ENCODE results near the gene HOXA6. TPM values are rescaled to one million over a fixed set of nuclear protein-coding genes. Genes with fewer than 3 reads are reported as not detected.

The HOXA6 gene
- total and polyA plus RNA-seq, 2 of the 4 experiments (the other 2 are of a cell fraction) = 1.4 to 1.8 TPM

- no peak for TF ChIP-seq RFX5 (IDR thresholded peaks at IDR 0.05; ENCODE audit: low read depth, low read length)
These were observed 46.8 kb downstream of the HOXA6 start (continued) for GRCh38 chr7:27100694-27101170.

DNA sequence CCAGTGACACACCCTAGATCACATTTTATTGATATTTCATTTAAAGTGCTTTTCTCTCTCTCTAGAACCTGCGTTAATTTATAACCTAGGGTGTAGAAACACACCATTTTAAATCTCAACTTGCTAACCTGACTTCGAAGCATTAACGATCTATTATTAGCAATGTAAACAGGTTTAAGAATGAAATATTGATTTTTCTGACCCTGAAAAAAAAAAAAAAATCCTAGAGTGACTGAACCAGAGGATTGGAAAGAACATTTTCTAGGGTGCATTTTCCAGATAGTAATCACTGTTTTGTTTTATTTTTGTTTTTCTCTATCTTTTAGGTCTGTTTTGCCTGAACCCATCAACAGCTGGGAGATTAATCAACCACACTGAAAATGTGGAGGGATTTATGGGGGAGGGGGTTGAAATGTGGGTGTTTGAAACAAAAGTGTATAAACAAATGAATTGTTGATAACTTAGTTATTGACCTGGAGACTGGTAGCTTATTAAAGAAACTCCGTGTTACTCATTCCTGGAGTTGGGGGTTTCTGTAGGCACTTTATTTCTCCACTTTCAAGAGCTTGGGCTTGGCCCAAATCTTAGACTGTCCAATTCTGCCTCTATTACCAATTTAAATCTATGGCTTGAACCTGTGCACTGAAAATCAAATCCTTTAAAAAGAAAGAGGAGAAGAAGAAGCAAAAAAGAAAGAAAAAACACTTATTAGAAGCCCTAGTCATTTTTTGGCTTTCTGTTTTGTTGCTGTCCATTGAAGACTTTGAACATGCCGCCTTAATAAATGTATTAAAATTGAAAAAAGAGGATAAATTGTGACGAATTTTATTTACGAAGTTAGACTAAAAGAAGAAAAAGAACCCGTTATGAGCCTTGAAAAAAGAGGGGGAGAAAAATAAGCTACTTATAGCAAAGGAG lies 47.9 kb downstream of the HOXA6 start:
- Histone ChIP-seq H2BK20ac (ENCODE audit: low read depth, low read length) (0 out of 2 replicates have a peak overlapping the region, but pooled peaks have one; percentile 38), H3K9me3 (ENCODE audit: control insufficient read depth, insufficient read depth, low read length) (no peaks in the 10 kb centered on the region), H4K5ac (ENCODE audit: low read depth, low read length) (peak overlapping the region; percentile 89; the same call in 1 of the 2 replicates), H3K18ac (ENCODE audit: low read depth, low read length) (peak overlapping the region; percentile 76), H2BK15ac (ENCODE audit: low read depth, low read length) (no peak overlapping the region; the same call in 2 of the 3 replicates), H3K27ac (ENCODE audit: insufficient read depth, low read length) (peak overlapping the region; percentile 98; the same call in 1 of the 2 replicates), H2AK5ac (ENCODE audit: low read depth, low read length) (peak overlapping the region; percentile 72; the same call in 1 of the 2 replicates), H4K8ac (ENCODE audit: low read depth in 2 of 2, low read length in 2 of 2) (peak overlapping the region; percentile 24 to 65; a peak in 3 of 4 replicates), H2AK9ac (replicated peaks; ENCODE audit: low read depth, low read length, poor library complexity) (no peak overlapping the region), H2BK5ac (ENCODE audit: low read depth, low read length, poor library complexity, severe bottlenecking) (peak overlapping the region; percentile 91), H4K20me1 (ENCODE audit: insufficient read depth, low read length) (peaks cover 13% of the 10 kb centered on the region), H3K79me1 (ENCODE audit: low read depth in 1 of 2, low read length in 2 of 2) (peaks cover 9 to 34% of the 10 kb centered on the region in 2 experiments; a peak in 3 of 4 replicates), H3K27me3 (ENCODE audit: control insufficient read depth, insufficient read depth, low read length) (no peaks in the 10 kb centered on the region), H2AFZ (replicated peaks; ENCODE audit: low read length, poor library complexity) (no peak overlapping the region), H3K14ac (replicated peaks; ENCODE audit: low read depth, low read length) (peak overlapping the region; percentile 90), H2BK120ac (ENCODE audit: low read depth, low read length) (peak overlapping the region; percentile 68), H3K4me2 (ENCODE audit: low read depth, low read length) (peak overlapping the region; percentile 80), H3K9me1 (ENCODE audit: insufficient read depth, low read length) (no peaks in the 10 kb centered on the region), H4K91ac (ENCODE audit: insufficient read depth, low read depth, low read length) (peak overlapping the region; percentile 88), H3K9ac (ENCODE audit: low read depth, low read length) (peak overlapping the region; percentile 99), H3K4me1 (ENCODE audit: control insufficient read depth, insufficient read depth, low read length) (peaks cover 23% of the 10 kb centered on the region), H3K56ac (ENCODE audit: extremely low read depth, insufficient read depth, low read length) (peak overlapping the region; percentile 55; the same call in 1 of the 2 replicates), H3K4me3 (ENCODE audit: insufficient read depth, low read depth, low read length) (peak overlapping the region; percentile 92), H3K23ac (ENCODE audit: low read depth, low read length) (peak overlapping the region; percentile 94), H3K4ac (ENCODE audit: low read depth, low read length) (peak overlapping the region; percentile 79), H3K36me3 (ENCODE audit: control insufficient read depth, insufficient read depth, low read length) (peaks cover 10% of the 10 kb centered on the region)
- no peak for ATAC-seq (ENCODE audit: low read depth)
- ChIA-PET POLR2A (ENCODE audit: unreplicated experiment) (interaction anchor here (1.3 to 1.6 kb wide), 3 partner anchors 9 to 16 kb away, joined by 3 to 14 read pairs (median 3); no protein-coding TSS in a partner anchor), CTCF (interaction anchor here (0.5 to 1.6 kb wide), 5 partner anchors 31 to 412 kb away, joined by 3 to 4 read pairs (median 3); partner anchors contain the start of gene HOXA4)
- no TSS peak for BruUV-seq (replicated peaks)
- intact Hi-C loops (cut with micrococcal nuclease) = loop anchor here (2.0 kb wide), 2 partner anchors 15 to 23 kb away; no protein-coding TSS in a partner anchor
- peak; percentile 46 for DNase-seq
- dilution Hi-C loops (cut with HindIII; ENCODE audit: low sequenced_read_pairs, unreplicated experiment) = no loop called here
- WGBS, 2 experiments (ENCODE audit: extremely low coverage in 2 of 2, insufficient read length in 1 of 2) = no CpG with 5 or more reads among the region's 8 CpGs
- in situ Hi-C loops (cut with MboI; ENCODE audit: low sequenced_read_pairs) = loop anchor here (5.0 to 10.0 kb wide), 4 partner anchors 43 to 1237 kb away; partner anchors contain the start of gene HOXA5
- no peak for TF ChIP-seq NFE2L2 (IDR thresholded peaks at IDR 0.05; ENCODE audit: low read depth, low read length)
- TF ChIP-seq RFX5 (IDR thresholded peaks at IDR 0.05; ENCODE audit: low read depth, low read length) = no peak
- TF ChIP-seq MXI1 (IDR thresholded peaks at IDR 0.05; ENCODE audit: borderline replicate concordance, low read depth, low read length) = no peak
- TF ChIP-seq RCOR1 (IDR thresholded peaks at IDR 0.05; ENCODE audit: insufficient replicate concordance, low read length) = no peak
- TF ChIP-seq BHLHE40 (IDR thresholded peaks at IDR 0.05; ENCODE audit: low read depth, low read length) = no peak
- TF ChIP-seq CEBPB (IDR thresholded peaks at IDR 0.05; ENCODE audit: low read depth, low read length) = no peak
- TF ChIP-seq CHD1 (IDR thresholded peaks at IDR 0.05; ENCODE audit: low read depth, low read length) = no peak; the same call in 1 of the 2 replicates
- TF ChIP-seq ELK1 (IDR thresholded peaks at IDR 0.05; ENCODE audit: borderline replicate concordance, low read depth, low read length) = no peak
- no peak for TF ChIP-seq FOS (IDR thresholded peaks at IDR 0.05; ENCODE audit: low read depth, low read length)
- TF ChIP-seq, protein P1, sequence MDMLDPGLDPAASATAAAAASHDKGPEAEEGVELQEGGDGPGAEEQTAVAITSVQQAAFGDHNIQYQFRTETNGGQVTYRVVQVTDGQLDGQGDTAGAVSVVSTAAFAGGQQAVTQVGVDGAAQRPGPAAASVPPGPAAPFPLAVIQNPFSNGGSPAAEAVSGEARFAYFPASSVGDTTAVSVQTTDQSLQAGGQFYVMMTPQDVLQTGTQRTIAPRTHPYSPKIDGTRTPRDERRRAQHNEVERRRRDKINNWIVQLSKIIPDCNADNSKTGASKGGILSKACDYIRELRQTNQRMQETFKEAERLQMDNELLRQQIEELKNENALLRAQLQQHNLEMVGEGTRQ (IDR thresholded peaks at IDR 0.05; ENCODE audit: low read depth, low read length) = no peak
- TF ChIP-seq MAZ (IDR thresholded peaks at IDR 0.05; ENCODE audit: borderline replicate concordance, low read depth, low read length) = no peak
- no peak for TF ChIP-seq SMC3 (IDR thresholded peaks at IDR 0.05; ENCODE audit: low read depth, low read length)
